Renal cortex interstitium (tissue), 11 donors: ENCODE results near the gene KAZN. TPM values are rescaled to one million over a fixed set of nuclear protein-coding genes. Genes with fewer than 3 reads are reported as not detected.

Experiments
- DNase-seq, 11 donors: peaks; one replicate each; pipeline ENCODE4 v3.0.0-alpha.2; 2013; ENCODE audit warnings: low read depth in 9 of 11, low spot score in 4 of 11; ENCODE audit errors: extremely low read depth in 1 of 11
- polyA plus RNA-seq, 3 donors: library from polyadenylated mRNA; unstranded; fragments of 120-200 nt; gene quantifications; one replicate each; pipeline ENCODE4 v1.2.1, GENCODE V29; 2013; ENCODE audit not compliant: insufficient read length in 3 of 3

Gene KAZN
- polyA plus RNA-seq, 3 donors: 32.3 to 43.3 (median 34.6) TPM

- DNase-seq: no peak
These were observed 246.6 kb downstream of the KAZN start for GRCh38 chr1:14844923-14845617.

- no peak for DNase-seq
These were observed 247.4 kb downstream of the KAZN start for GRCh38 chr1:14845851-14846250.

GRCh38 chr1:14846688-14847087, 248.2 kb downstream of the KAZN start:
- DNase-seq: no peak

GRCh38 chr1:14848203-14848602, 249.7 kb downstream of the KAZN start:
- DNase-seq: no peak

GRCh38 chr1:14848625-14849024, 250.1 kb downstream of the KAZN start:
- peak; percentile 17 to 71 (median 45) for DNase-seq

GRCh38 chr1:14849038-14849437, 250.6 kb downstream of the KAZN start:
- no peak for DNase-seq

- no peak for DNase-seq
These were observed 252.1 kb downstream of the KAZN start for GRCh38 chr1:14850563-14850962.

- DNase-seq: no peak
These were observed 253.3 kb downstream of the KAZN start for GRCh38 chr1:14851760-14852159.

GRCh38 chr1:14852291-14852690, 253.8 kb downstream of the KAZN start:
- no peak for DNase-seq

- no peak for DNase-seq
These were observed 255.0 kb downstream of the KAZN start for GRCh38 chr1:14853518-14853917.

- no peak for DNase-seq
These were observed 256.8 kb downstream of the KAZN start for GRCh38 chr1:14855268-14855667.

- no peak for DNase-seq
These were observed 257.3 kb downstream of the KAZN start for GRCh38 chr1:14855801-14856200.

GRCh38 chr1:14857436-14858195, 259.1 kb downstream of the KAZN start:
- DNase-seq: no peak

GRCh38 chr1:14862114-14862771, 263.8 kb downstream of the KAZN start:
- DNase-seq: no peak

- DNase-seq: no peak
These were observed 266.6 kb downstream of the KAZN start for GRCh38 chr1:14865106-14865505.

GRCh38 chr1:14866911-14867612, 268.6 kb downstream of the KAZN start:
- DNase-seq: no peak

GRCh38 chr1:14869187-14869586, 270.7 kb downstream of the KAZN start:
- DNase-seq: no peak

- no peak for DNase-seq
These were observed 272.9 kb downstream of the KAZN start for GRCh38 chr1:14871218-14871970.

- no peak for DNase-seq
These were observed 274.3 kb downstream of the KAZN start for GRCh38 chr1:14872762-14873161.
